HG02678 (cell line): ENCODE results near the gene SUZ12.
"Not testable (repeated sequence)": the region's sequence is repeated elsewhere in the genome, so short reads cannot be mapped to it uniquely, and the experiment has no call there.

Experiments
- ATAC-seq: cut with Tn5 transposase; IDR thresholded peaks from one replicate; pipeline ENCODE4 v1.9.1; 2021; ENCODE audit warnings: mild to moderate bottlenecking, moderate library complexity; ENCODE audit not compliant: unreplicated experiment

Gene SUZ12

GRCh38 chr17:31936615-31937609, at the start of gene SUZ12:
Gene SUZ12, plus strand, starts transcription at chr17:31937007. Its CDS starts 240 bp downstream, at chr17:31937247.
- peak; percentile 95 for ATAC-seq

DNA sequence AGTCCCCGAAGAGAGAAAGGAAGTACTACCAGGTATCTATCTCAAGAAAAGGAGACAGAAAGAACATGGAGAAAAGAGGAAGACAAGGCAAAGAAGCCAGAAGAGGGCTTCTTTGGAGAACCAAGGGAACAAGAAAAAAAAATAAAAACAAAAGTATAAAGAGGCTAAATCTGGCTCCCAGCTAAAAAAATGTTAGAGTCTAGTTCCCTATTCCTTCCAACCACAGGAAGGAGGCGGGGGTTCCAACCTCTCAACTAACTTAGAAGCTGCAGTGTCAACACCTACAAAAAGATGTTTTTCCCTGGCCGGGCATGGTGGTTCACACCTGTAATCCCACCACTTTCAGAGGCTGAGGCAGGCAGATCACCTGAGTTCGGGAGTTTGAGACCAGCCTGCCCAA, 48.7 kb upstream of the SUZ12 start:
- ATAC-seq = no peak

DNA sequence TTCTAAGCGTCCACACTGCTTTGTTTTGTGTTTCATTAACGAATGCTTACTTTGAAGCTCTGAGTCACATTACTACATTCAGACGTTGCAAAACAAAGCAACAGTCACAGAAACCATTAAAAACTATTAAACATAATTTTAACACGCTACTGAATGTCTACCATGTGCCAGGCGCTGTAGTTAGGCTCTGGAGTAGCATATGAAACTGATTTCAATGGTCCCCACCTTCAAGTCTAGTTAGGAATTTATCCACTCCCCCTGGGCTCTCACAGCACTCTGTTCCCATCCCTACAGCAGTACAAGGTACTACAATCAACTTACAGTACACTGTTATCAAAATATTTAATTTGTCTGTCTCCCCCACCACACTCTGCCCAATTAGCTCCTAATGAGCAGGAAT, 35.9 kb upstream of the SUZ12 start:
- no peak for ATAC-seq

DNA sequence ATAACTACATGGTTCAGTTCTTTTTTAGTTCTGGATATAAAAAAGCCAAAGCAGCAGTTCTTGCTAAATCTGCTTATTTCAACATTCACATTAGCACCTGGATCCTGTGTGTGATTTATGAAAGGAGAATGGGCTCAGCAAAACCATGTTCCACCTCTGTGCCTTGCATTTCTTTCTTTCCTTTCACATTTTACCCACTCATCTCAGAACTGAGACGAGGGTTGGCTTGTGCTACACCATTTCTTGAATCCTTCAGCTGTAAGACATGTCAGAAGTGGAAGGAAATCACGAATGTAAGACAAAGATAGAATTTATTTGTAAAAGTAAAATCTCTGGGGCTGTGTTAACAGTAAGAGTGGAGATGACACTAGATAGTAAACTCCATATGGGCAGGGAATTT, 34.1 kb upstream of the SUZ12 start:
- ATAC-seq = no peak

DNA sequence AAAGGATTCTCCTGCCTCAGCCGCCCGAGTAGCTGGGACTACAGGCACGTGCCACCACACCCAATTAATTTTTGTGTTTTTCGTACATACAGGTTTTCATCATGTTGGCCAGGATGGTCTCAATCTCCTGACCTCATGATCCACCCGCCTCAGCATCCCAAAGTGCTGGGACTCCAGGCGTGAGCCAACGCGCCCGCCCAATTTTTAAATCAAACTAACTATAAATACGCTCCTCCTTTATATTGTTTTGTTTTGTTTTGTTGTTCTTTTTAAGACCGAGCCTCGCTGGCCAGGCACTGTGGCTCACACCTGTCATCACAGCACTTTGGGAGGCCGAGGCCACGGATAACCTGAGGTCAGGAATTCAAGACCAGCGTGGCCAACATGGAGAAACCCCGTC, 33.4 kb upstream of the SUZ12 start:
- no peak for ATAC-seq

DNA sequence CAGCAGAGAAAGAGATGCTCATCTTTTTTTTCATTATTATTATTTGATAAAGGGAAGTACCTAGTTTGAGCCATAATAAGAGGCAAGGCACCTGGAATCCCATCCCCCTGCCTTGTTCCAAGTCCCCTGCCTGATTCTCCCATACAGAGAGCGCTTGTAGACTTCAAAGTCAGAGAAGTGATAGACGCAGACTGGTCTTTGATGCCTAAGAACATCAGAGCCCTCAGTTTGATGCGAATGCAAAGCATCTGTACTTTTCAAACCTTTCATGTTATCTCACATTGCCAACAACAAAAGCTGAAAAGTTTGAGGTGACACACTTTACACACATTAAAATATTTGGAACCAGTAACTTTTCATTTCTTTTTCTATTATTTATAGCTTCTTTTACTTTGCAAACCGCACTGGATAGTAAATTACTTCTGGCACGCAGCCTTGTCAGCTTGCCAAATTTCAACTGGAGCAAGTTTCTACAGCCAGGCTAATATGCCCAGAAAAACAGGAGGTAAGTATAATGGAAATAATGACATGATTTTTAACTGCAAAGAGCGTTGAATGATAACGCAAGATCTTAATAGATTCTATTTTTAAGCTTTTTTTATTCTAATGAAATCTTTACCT, 29.4 kb upstream of the SUZ12 start:
- ATAC-seq = no peak

- ATAC-seq = no peak
Observed at GRCh38 chr17:31908386-31908785, 28.4 kb upstream of the SUZ12 start.

DNA sequence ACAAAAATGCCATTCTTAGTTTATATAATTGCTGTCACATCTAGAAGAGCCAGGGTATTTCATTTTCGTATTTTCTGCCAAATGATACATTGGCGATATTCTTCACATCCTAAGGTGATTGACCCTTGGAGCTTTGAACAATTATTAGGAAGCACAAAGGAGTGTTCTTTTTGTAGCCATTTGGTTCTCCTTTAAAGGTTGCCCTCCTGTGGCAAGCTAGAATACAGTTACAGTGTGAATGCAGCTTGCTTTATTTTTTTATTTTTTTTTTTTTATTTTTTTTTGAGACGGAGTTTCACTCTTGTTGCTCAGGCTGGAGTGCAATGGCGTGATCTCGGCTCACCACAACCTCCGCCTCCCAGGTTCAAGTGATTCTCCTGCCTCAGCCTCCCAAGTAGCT, 24.1 kb upstream of the SUZ12 start:
- ATAC-seq = not testable (repeated sequence)

DNA sequence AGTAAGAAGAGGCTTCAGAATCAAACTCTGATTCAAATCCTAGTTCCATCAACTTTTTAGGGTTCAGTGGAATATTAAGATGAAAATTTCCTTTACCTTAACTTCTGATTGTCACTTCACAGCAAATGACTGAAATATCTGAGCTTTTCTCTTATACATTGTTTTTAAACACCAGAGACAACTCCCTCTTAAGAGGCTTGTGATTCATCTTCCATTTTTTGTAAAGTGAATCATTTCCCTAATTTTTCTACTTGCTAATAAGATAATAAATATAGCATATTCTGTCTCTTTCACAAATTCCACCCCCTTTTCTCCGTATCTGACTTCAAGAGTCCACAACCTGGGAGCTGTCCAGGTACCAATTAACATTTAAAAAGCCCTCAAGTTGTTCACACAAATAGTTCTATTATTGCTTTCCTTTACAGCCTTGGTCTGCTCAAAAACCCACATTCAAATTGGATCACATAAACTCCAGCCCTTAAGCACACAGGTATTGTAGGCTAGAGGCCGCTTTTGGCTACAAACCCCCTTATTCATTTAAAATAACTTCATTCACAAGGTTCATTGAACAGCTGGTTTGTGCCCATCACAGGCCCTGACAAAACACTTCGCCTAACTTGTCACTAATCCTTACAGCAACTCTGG, 21.2 kb upstream of the SUZ12 start:
- no peak for ATAC-seq

DNA sequence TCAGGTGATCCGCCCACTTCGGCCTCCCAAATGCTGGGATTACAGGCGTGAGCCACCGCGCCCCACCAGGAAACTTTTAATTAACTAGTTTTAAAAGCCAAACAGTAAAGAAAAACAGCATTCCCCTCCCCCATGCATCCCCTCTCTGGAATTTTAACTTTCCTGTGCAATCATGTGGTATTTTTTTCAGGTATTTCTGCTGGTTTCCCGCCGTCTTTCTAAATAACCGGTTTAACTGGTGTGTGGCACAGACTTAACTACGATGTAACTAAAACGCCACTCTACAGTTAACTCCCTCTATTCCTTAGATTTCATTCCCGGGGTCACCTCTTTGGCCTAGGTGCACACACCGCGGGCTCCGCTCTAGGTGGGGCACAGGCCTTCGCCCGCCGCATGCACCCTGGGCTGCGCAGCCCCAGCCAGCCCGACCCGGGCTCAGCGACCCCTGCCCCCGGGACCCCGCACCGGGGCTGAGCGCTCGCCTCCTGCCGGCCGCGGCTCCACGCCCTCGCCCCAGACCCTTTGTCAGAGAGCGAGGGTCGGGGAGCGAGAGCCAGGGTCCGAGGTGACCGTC, 20.2 kb upstream of the SUZ12 start:
- ATAC-seq = no peak

GRCh38 chr17:31917065-31917529, 19.7 kb upstream of the SUZ12 start:
- no peak for ATAC-seq

DNA sequence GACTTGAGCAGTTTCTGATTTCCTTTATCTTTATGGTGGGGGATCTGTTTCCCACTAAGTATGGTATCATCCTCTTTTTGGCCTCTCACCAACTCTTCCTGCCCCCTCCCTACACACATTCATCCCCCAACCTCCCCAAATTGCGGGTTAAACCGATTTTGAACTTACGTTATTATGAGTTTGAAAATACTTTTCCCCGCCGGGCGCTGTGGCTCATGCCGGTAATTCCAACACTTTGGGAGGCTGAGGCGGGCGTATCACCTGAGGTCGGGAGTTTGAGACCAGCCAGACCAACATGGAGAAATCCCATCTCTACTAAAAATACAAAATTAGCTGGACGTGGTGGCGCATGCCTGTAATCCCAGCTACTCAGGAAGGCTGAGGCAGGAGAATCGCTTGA, 19.1 kb upstream of the SUZ12 start:
- not testable (repeated sequence) for ATAC-seq

DNA sequence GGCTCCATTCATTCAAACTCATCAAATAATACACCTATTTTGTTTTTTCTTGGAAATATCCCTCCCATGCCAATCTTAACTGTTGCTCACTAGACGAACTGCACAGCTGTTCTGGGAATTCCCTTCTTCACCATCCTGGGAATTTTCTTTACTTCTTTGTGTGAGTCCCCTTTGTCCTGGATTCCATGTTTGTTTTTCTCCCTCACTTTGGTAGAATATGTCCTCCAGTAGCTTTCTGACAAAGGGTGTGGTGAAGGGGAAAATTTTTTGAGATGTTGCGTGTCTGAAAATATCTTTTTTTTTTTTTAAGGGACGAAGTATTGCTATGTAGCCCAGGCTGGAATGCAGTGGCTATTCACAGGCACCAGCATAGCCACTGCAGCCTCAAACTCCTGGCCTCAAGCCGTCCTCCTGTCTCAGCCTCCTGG, 18.1 kb upstream of the SUZ12 start:
- no peak for ATAC-seq

GRCh38 chr17:31919802-31920525, 16.8 kb upstream of the SUZ12 start:
- no peak for ATAC-seq

GRCh38 chr17:31926100-31926729, 10.6 kb upstream of the SUZ12 start:
- ATAC-seq = no peak

GRCh38 chr17:31931756-31932155, 5.1 kb upstream of the SUZ12 start:
- ATAC-seq = no peak

DNA sequence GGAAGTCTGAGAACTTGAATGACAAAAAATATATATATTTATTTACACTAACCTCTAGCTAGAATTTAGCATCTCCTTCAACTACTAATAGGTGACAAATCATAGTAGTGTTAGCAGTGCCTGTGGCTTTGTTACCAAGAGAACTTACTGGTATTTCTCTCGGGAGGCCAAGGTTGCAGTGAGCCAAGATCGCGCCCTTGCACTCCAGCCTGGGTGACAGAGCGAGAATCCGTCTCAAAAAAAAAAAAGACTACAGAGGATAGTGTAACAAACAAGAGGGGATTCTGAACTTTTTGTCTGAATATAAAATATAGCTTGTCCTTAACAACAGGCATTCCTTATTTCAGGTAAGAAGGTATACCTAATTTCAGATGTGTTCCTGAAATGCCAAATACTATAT, 1.3 kb upstream of the SUZ12 start:
- ATAC-seq = no peak

GRCh38 chr17:31937926-31938641, 1.3 kb downstream of the SUZ12 start:
- not testable (repeated sequence) for ATAC-seq

DNA sequence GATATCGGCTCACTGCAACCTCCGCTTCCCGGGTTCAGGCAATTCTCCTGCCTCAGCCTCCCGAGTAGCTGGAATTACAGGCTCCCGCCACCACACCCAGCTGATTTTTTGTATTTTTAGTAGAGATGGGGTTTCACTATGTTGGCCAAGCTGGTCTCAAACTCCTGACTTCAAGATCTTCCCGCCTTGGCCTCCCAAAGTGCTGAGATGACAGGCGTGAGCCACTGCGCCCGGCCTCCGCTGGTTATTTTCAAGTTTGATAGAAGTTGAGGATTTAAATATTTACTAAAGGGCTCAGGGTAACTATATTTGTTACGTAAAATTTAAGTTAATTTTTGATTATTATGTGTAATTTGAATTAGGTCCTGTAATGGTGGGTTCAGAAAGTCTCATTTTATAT, 5.1 kb downstream of the SUZ12 start:
- ATAC-seq = not testable (repeated sequence)
